IPS-20b (cell line): ENCODE results near the gene ADRM1.

Experiments
- H3K27ac ChIP-seq: one replicate; pipeline ENCODE4 v1.5.1; 2013; ENCODE audit warnings: low read length
- H3K27me3 ChIP-seq: 2 replicates; pipeline ENCODE4 v1.6.1; 2013; ENCODE audit warnings: mild to moderate bottlenecking, low read length, inconsistent platforms; ENCODE audit not compliant: insufficient read depth
- H3K36me3 ChIP-seq: 2 replicates; pipeline ENCODE4 v1.6.1; 2013; ENCODE audit warnings: low read depth, mild to moderate bottlenecking, inconsistent platforms, low read length, moderate library complexity; ENCODE audit not compliant: insufficient read depth
- H3K4me1 ChIP-seq: 2 replicates; pipeline ENCODE4 v1.6.1; 2013; ENCODE audit warnings: mild to moderate bottlenecking, control low read depth, inconsistent platforms, low read length, moderate library complexity; ENCODE audit not compliant: insufficient read depth
- H3K4me3 ChIP-seq: 2 replicates; pipeline ENCODE4 v1.5.1; 2013; ENCODE audit warnings: mild to moderate bottlenecking, low read length, inconsistent platforms
- H3K9ac ChIP-seq: 2 replicates; pipeline ENCODE4 v1.6.1; 2013; ENCODE audit warnings: low read depth, mild to moderate bottlenecking, inconsistent platforms, low read length, moderate library complexity
- H3K9me3 ChIP-seq: 2 replicates; pipeline ENCODE4 v1.6.1; 2013; ENCODE audit warnings: mild to moderate bottlenecking, low read depth, low read length, inconsistent platforms; ENCODE audit not compliant: insufficient read depth

Gene ADRM1

GRCh38 chr20:62291251-62292066, 11.3 kb upstream of the ADRM1 start:
- H3K36me3 ChIP-seq: peaks cover 39% of the 10 kb centered on the region
- no peaks in the 10 kb centered on the region for H3K4me1 ChIP-seq
- H3K4me3 ChIP-seq: no peak overlapping the region
- no peak overlapping the region for H3K27ac ChIP-seq
- no peaks in the 10 kb centered on the region for H3K9me3 ChIP-seq
- H3K27me3 ChIP-seq: no peaks in the 10 kb centered on the region
- H3K9ac ChIP-seq: no peak overlapping the region

GRCh38 chr20:62292108-62292507, 10.7 kb upstream of the ADRM1 start:
- H3K9me3 ChIP-seq: no peaks in the 10 kb centered on the region
- H3K27me3 ChIP-seq: no peaks in the 10 kb centered on the region
- no peaks in the 10 kb centered on the region for H3K4me1 ChIP-seq
- H3K4me3 ChIP-seq: no peak overlapping the region
- no peak overlapping the region for H3K9ac ChIP-seq
- peaks cover 33% of the 10 kb centered on the region for H3K36me3 ChIP-seq
- H3K27ac ChIP-seq: no peak overlapping the region

- Histone ChIP-seq H3K27ac (no peak overlapping the region), H3K4me1 (no peaks in the 10 kb centered on the region), H3K36me3 (peaks cover 30% of the 10 kb centered on the region), H3K9ac (no peak overlapping the region), H3K27me3 (no peaks in the 10 kb centered on the region), H3K9me3 (no peaks in the 10 kb centered on the region), H3K4me3 (no peak overlapping the region)
Observed at GRCh38 chr20:62293111-62293784, 9.5 kb upstream of the ADRM1 start.

- H3K4me3 ChIP-seq: no peak overlapping the region
- H3K27ac ChIP-seq: no peak overlapping the region
- H3K27me3 ChIP-seq: no peaks in the 10 kb centered on the region
- H3K9ac ChIP-seq: no peak overlapping the region
- H3K4me1 ChIP-seq: no peaks in the 10 kb centered on the region
- H3K9me3 ChIP-seq: no peaks in the 10 kb centered on the region
- H3K36me3 ChIP-seq: peaks cover 30% of the 10 kb centered on the region
Observed at GRCh38 chr20:62293946-62294345, 8.9 kb upstream of the ADRM1 start.

- no peak overlapping the region for H3K27ac ChIP-seq
- H3K4me3 ChIP-seq: no peak overlapping the region
- no peaks in the 10 kb centered on the region for H3K27me3 ChIP-seq
- H3K4me1 ChIP-seq: no peaks in the 10 kb centered on the region
- no peak overlapping the region for H3K9ac ChIP-seq
- no peaks in the 10 kb centered on the region for H3K9me3 ChIP-seq
- H3K36me3 ChIP-seq: peaks cover 30% of the 10 kb centered on the region
Observed at GRCh38 chr20:62294516-62294915, 8.3 kb upstream of the ADRM1 start.

GRCh38 chr20:62296724-62297448, 5.9 kb upstream of the ADRM1 start:
- Histone ChIP-seq H3K27ac (no peak overlapping the region), H3K9me3 (no peaks in the 10 kb centered on the region), H3K4me1 (no peaks in the 10 kb centered on the region), H3K27me3 (no peaks in the 10 kb centered on the region), H3K4me3 (no peak overlapping the region), H3K9ac (no peak overlapping the region), H3K36me3 (peaks cover 26% of the 10 kb centered on the region)

- H3K36me3 ChIP-seq: peaks cover 26% of the 10 kb centered on the region
- no peaks in the 10 kb centered on the region for H3K9me3 ChIP-seq
- H3K4me1 ChIP-seq: no peaks in the 10 kb centered on the region
- H3K4me3 ChIP-seq: no peak overlapping the region
- H3K27me3 ChIP-seq: no peaks in the 10 kb centered on the region
- H3K27ac ChIP-seq: no peak overlapping the region
- no peak overlapping the region for H3K9ac ChIP-seq
Observed at GRCh38 chr20:62297449-62298227, 5.2 kb upstream of the ADRM1 start.

GRCh38 chr20:62298577-62299249, 4.1 kb upstream of the ADRM1 start:
- Histone ChIP-seq H3K4me1 (no peaks in the 10 kb centered on the region), H3K27me3 (no peaks in the 10 kb centered on the region), H3K36me3 (peaks cover 23% of the 10 kb centered on the region), H3K4me3 (no peak overlapping the region), H3K9ac (no peak overlapping the region), H3K27ac (no peak overlapping the region), H3K9me3 (no peaks in the 10 kb centered on the region)

- Histone ChIP-seq H3K9ac (no peak overlapping the region), H3K27me3 (no peaks in the 10 kb centered on the region), H3K4me1 (0 out of 2 replicates have a peak, but pooled peaks cover 3% of the 10 kb centered on the region), H3K27ac (no peak overlapping the region), H3K9me3 (no peaks in the 10 kb centered on the region), H3K4me3 (no peak overlapping the region), H3K36me3 (peaks cover 22% of the 10 kb centered on the region)
Observed at GRCh38 chr20:62299666-62300236, 3.0 kb upstream of the ADRM1 start.

GRCh38 chr20:62300319-62300718, 2.5 kb upstream of the ADRM1 start:
- Histone ChIP-seq H3K4me1 (0 out of 2 replicates have a peak, but pooled peaks cover 3% of the 10 kb centered on the region), H3K27me3 (no peaks in the 10 kb centered on the region), H3K4me3 (no peak overlapping the region), H3K9me3 (no peaks in the 10 kb centered on the region), H3K27ac (no peak overlapping the region), H3K36me3 (peaks cover 25% of the 10 kb centered on the region), H3K9ac (no peak overlapping the region)
